ENCODE results near the gene ZNF276. TPM values are rescaled to one million over a fixed set of nuclear protein-coding genes. Genes with fewer than 3 reads are reported as not detected.
"Not testable (repeated sequence)": the region's sequence is repeated elsewhere in the genome, so short reads cannot be mapped to it uniquely, and the experiment has no call there.

ZNF276 gene
- polyA plus RNA-seq, 1 experiment = 8.5 TPM

DNA sequence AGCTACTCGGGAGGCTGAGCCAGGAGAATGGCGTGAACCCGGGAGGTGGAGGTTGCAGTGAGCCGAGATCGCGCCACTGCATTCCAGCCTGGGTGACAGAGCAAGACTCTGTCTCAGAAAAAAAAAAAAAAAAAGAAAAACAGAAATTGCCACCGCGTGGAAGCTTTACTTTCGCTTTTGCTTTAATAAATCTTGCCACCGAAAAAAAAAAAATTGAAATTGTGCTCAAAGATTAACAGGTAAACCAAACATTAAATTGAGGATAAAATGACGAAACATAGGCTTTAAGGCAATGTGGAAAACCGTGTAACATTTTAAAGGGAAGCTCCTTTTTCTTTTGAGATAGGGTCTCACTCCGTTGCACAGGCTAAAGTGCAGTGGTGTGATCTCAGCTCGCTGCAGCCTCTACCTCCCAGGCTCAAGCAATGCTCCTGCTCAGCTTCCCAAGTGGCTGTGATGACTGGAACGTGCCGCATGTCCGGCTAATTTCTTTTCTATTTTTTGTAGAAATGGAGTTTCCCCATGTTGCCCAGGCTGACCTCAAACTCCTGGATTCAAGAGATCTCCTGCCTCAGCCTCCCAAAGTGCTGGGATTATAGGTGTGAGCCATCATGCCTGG is 40.1 kb downstream of the ZNF276 start:
- Histone ChIP-seq H3K36me3 (ENCODE audit: control insufficient read depth, insufficient read depth, low read length) (no peaks in the 10 kb centered on the region; the same call in 1 of the 2 replicates), H3K27me3 (ENCODE audit: control insufficient read depth, insufficient read depth, low read length) (no peaks in the 10 kb centered on the region; the same call in 1 of the 2 replicates), H3K4me3 (ENCODE audit: low read depth, low read length) (no peak overlapping the region)
- CTCF ChIA-PET = interaction anchor here (0.8 to 2.0 kb wide), 3 partner anchors 10 to 100 kb away, joined by 3 to 6 read pairs (median 3); no protein-coding TSS in a partner anchor
- TF ChIP-seq, protein P1, sequence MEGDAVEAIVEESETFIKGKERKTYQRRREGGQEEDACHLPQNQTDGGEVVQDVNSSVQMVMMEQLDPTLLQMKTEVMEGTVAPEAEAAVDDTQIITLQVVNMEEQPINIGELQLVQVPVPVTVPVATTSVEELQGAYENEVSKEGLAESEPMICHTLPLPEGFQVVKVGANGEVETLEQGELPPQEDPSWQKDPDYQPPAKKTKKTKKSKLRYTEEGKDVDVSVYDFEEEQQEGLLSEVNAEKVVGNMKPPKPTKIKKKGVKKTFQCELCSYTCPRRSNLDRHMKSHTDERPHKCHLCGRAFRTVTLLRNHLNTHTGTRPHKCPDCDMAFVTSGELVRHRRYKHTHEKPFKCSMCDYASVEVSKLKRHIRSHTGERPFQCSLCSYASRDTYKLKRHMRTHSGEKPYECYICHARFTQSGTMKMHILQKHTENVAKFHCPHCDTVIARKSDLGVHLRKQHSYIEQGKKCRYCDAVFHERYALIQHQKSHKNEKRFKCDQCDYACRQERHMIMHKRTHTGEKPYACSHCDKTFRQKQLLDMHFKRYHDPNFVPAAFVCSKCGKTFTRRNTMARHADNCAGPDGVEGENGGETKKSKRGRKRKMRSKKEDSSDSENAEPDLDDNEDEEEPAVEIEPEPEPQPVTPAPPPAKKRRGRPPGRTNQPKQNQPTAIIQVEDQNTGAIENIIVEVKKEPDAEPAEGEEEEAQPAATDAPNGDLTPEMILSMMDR (IDR thresholded peaks at IDR 0.05; ENCODE audit: insufficient read depth, low read depth, low read length) = no peak
- POLR2A ChIA-PET = interaction anchor here (0.7 kb wide), 1 partner anchor 103 kb away, joined by 4 read pairs; no protein-coding TSS in a partner anchor
- DNase-seq (ENCODE audit: low read depth) = no peak

DNA sequence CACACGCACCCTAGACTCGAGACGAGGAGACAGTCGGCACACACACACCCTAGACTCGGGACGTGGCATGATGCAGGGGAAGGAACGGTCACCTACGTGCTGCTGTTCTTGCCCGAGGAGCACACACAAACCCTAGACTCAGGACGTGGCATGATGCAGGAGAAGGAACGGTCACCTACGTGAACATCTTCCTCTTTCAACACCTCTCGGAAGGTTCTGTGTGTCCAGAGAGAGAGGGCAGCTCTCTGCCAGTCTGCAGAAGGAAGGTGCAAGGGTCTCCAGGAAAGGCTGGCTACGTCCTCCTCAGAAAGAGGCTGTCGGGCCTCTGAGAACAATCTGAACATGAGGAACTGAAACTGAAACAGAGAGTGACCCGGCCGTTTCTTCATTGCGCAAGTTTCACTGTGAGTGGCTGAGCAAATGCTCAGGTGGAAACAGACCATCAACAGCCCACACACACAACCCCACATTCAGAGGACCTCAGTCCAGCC is 43.4 kb downstream of the ZNF276 start:
- Histone ChIP-seq H3K27me3 (ENCODE audit: control insufficient read depth, insufficient read depth, low read length) (no peaks in the 10 kb centered on the region; the same call in 1 of the 2 replicates), H3K4me3 (ENCODE audit: low read depth, low read length) (no peak overlapping the region), H3K36me3 (ENCODE audit: control insufficient read depth, insufficient read depth, low read length) (peaks cover 3% of the 10 kb centered on the region)
- DNase-seq (ENCODE audit: low read depth) = no peak
- ChIA-PET CTCF (interaction anchor here (1.9 kb wide), 1 partner anchor 13 kb away, joined by 5 read pairs; no protein-coding TSS in a partner anchor), POLR2A (no interaction called here)
- TF ChIP-seq, protein P1 (IDR thresholded peaks at IDR 0.05; ENCODE audit: insufficient read depth, low read depth, low read length) = no peak

DNA sequence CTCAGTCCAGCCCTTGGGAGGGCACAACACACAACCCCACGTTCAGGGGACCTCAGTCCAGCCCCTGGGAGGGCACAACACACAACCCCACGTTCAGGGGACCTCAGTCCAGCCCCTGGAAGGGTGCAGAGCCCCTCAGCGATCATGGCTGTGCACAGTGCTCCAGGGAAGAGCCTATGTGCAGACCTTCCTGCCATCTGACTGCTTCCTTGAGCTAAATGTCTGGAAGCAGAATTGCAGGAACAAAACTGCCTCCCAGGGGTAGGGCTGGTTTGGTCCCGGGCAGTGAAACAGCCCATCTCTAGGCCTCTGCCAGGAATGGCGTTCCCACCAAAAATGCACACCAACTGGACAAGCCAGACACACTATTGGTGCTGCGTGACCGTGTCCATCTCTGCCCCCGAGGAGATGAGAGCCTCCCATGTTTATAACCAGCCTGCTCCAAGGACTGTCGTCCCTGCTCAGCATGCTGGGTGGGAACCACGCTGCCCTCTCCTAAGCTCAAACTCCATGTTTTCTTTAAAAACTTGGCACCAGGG is 44.0 kb downstream of the ZNF276 start:
- POLR2A ChIA-PET = no interaction called here
- CTCF ChIA-PET = no interaction called here
- no peaks in the 10 kb centered on the region; the same call in 1 of the 2 replicates for H3K27me3 ChIP-seq (ENCODE audit: control insufficient read depth, insufficient read depth, low read length)
- TF ChIP-seq, protein P1 (IDR thresholded peaks at IDR 0.05; ENCODE audit: insufficient read depth, low read depth, low read length) = no peak
- peaks cover 6% of the 10 kb centered on the region for H3K36me3 ChIP-seq (ENCODE audit: control insufficient read depth, insufficient read depth, low read length)
- DNase-seq (ENCODE audit: low read depth) = no peak
- H3K4me3 ChIP-seq (ENCODE audit: low read depth, low read length) = no peak overlapping the region

DNA sequence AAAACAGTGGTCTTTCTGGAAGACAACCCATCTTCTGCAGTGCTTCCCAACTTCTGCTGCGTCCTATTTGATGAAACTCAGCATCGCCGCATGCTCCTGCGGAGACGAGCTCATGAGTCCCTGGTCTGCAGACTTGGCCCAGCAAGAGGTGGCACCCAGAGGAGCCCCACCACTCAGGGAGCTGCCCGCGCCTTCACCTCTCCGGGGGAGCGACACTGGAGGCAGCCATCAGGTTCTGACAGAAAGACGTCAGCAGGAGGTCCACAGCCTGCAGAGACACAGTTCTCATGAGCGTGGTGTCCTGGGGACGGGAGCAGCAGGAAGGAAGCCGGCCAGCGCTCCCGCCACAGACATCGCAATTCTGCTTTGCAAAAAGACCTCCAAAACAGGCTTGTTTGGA is 49.0 kb downstream of the ZNF276 start:
- ChIA-PET CTCF (interaction anchor here (1.6 kb wide), 1 partner anchor 9 kb away, joined by 3 read pairs; no protein-coding TSS in a partner anchor), POLR2A (no interaction called here)
- no peaks in the 10 kb centered on the region for H3K27me3 ChIP-seq (ENCODE audit: control insufficient read depth, insufficient read depth, low read length)
- DNase-seq (ENCODE audit: low read depth) = no peak
- H3K4me3 ChIP-seq (ENCODE audit: low read depth, low read length) = no peak overlapping the region
- TF ChIP-seq, protein P1 (IDR thresholded peaks at IDR 0.05; ENCODE audit: insufficient read depth, low read depth, low read length) = no peak
- H3K36me3 ChIP-seq (ENCODE audit: control insufficient read depth, insufficient read depth, low read length) = peaks cover 8% of the 10 kb centered on the region

DNA sequence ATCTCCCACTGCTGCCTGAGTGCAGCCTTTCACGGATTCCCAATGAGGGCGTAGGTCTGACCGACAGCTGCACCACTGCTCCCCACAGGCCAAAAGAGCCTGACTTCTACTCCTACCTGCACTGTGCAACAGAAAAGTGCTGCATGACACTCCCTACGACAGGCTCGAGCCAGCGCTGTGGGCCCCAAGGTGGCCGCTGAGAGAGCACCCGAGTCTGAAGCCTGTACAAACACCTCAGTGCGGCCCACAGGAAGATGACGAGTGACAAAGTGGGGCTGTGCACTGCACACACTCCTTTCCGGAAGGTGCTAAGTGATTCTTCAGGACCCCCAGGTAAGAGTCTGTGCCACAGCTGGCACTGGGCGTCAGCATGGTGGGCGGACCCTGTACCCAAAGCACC is 53.9 kb downstream of the ZNF276 start:
- DNase-seq (ENCODE audit: low read depth) = no peak
- TF ChIP-seq, protein P1 (IDR thresholded peaks at IDR 0.05; ENCODE audit: insufficient read depth, low read depth, low read length) = no peak
- Histone ChIP-seq H3K36me3 (ENCODE audit: control insufficient read depth, insufficient read depth, low read length) (peaks cover 3% of the 10 kb centered on the region), H3K4me3 (ENCODE audit: low read depth, low read length) (no peak overlapping the region), H3K27me3 (ENCODE audit: control insufficient read depth, insufficient read depth, low read length) (no peaks in the 10 kb centered on the region)
- CTCF ChIA-PET = interaction anchor here (0.8 to 1.5 kb wide), 5 partner anchors 19 to 85 kb away, joined by 3 to 5 read pairs (median 4); no protein-coding TSS in a partner anchor
- POLR2A ChIA-PET = no interaction called here

DNA sequence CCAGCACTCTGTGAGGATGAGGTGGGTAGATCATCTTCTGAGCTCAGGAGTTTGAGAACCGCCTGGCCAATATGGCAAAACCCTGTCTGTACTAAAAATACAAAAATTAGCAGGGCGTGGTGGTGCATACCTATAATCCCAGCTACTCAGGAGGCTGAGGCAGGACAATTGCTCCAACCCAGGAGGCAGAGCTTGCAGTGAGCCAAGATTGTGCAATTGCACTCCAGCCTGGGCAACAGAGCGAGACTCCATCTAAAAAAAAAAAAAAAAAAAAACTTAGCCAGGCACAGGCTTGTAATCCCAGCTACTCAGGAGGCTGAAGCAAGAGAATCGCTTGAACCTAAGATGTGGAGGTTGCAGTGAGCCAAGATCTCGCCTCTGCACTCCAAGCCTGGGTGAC is 56.9 kb downstream of the ZNF276 start:
- H3K4me3 ChIP-seq (ENCODE audit: low read depth, low read length); H3K27me3 ChIP-seq (ENCODE audit: control insufficient read depth, insufficient read depth, low read length); CTCF ChIA-PET; DNase-seq (ENCODE audit: low read depth); POLR2A ChIA-PET; H3K36me3 ChIP-seq (ENCODE audit: control insufficient read depth, insufficient read depth, low read length): not testable (repeated sequence)
